Measurements from ENCODE around the gene PLA2G15.
"Not testable (repeated sequence)": the region's sequence is repeated elsewhere in the genome, so short reads cannot be mapped to it uniquely, and the experiment has no call there.

The PLA2G15 gene

GRCh38 chr16:68281368-68282063 is 36.3 kb downstream of the PLA2G15 start:
- DNase-seq: no peak

DNA sequence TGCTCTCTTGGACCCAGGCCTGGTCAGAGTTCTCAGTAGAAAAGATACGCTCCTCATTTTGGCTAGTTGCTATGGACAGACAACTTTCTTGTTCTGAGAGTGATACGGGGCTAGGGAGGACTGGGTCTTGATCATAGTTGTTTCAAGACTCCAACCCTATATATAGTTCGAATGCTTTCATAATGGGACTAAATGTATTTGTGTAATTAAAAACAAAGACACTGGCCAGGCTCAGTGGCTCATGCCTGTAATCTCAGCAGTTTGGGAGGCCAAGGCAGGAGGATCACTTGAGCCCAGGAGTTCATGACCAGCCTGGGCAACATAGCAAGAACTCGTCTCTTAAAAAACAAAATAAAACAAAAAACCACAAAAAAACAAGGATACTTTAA is 36.9 kb downstream of the PLA2G15 start:
- DNase-seq: no peak

- no peak for DNase-seq
Observed at GRCh38 chr16:68283346-68283745, 38.2 kb downstream of the PLA2G15 start.

DNA sequence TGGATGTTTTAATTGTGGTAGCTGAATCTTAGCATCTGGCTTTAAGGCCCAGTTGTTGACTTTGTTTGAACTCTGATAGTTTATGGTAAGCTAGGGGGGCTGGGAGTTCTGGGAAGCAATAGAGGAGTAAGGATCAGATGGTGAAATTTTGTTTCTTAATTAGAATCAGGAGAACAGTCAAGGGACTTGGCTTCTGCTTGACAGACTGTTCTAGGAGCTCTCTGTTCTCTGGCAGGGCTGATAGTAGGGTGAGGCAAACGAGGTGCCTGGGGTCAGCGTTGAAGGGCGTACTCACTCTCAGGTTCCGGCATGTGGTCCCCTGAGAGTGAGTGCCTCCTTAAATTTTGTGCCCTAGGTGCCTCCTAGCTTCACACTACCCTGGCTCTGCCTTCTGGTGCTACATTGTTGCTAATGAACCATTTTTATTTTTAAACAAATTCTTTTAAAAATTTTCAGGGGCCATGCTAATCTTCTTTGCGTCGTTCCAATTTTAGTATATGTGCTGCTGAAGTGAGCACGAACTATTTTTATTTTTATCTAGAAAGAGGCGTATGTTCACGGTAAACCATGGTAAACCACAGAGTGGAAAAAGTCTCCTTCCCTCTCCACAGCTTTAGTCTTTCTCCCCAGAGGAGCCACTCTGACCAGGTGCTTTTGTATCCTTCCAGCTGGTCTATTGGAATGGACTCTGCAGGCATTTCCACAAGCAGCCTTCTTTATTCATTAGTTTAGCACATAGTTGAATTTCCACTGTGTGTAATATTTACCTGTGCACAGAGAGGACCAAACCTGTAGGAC is 38.8 kb downstream of the PLA2G15 start:
- no peak for DNase-seq

- DNase-seq: no peak
Observed at GRCh38 chr16:68284847-68285246, 39.7 kb downstream of the PLA2G15 start.

- DNase-seq: no peak
Observed at GRCh38 chr16:68285683-68286082, 40.5 kb downstream of the PLA2G15 start.

DNA sequence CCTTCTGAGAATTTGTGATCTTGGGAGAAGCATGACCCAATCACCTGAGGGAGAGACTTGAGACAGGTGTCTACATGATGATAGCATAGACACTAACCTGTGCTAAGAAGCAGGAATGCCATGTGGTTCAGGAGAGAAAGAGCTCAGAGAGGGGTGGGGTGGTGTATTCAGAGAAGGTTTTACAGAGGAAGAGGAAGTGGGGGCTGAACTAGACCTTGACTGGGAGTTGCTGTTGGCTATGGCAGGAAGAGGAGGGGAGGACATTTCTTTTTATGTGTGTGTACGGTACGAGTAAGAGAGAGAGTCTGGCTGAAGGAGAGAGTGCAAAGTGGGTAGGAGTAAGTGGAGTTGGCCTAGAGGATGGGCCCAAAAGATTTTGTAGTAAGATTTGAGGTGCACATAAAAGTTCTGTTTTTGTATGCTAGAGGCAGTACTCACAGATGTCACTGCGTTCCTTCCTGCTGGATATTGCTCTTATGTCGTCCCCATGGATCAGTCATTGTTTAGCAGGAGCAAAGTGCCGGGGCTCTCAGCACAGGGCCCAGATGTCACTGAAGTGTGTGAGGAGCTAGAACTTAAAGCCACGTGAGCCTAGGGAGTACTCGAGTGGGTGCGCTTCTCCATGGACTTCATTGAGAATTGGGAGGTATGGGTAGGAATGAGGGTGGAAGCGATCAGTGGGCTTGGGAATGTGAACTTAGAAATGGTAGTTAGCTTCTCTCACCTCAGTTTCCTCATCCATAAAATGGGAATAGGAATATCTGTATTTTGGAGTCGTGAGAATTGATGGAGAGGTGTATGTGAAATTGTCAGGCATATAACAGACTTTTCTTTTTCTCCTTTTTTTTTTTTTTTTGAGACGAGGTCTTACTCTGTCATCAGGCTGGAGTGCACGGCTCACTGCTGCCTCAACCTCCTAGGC is 41.2 kb downstream of the PLA2G15 start:
- no peak for DNase-seq

- DNase-seq: peak; percentile 28
Observed at GRCh38 chr16:68287276-68288251, 42.4 kb downstream of the PLA2G15 start.

DNA sequence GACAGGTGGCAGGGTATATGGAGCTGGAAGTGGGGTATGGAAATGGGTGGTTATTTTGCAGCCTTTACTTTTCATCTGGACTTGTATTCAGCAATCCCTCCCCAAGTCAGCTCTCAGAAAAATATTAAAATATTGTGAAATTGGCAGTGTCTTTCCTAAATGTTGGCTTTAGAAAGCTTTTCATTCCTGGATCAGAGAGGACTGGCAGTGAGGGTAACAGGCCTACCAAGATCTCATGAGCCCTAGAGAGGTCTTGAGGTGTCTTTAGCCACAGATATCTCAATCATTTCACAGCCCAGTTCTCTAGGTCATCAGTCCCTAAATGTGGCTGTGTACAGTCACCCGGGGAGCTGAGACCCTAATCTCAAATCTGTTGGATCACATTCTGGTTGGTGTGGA is 43.1 kb downstream of the PLA2G15 start:
- no peak for DNase-seq

- not testable (repeated sequence) for DNase-seq
Observed at GRCh38 chr16:68288796-68289195, 43.6 kb downstream of the PLA2G15 start.

DNA sequence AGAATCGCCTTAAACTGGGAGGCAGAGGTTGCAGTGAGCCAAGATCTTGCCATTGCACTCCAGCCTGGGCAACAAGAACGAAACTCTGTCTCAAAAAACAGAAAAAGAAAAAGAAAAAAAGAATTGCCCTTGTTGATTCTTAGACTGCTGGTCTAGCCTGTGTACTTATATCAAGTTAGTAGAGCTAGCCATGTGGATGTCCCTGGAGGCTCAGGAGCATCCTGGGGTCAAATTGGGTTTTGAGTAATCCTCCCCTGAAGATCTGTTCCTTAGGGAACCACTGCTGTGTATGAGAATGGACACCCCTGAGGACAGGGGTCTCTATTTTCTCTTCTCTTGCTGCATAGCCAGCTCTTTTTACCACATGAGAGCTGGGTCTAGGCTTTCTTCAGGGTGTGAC is 44.0 kb downstream of the PLA2G15 start:
- DNase-seq: no peak

DNA sequence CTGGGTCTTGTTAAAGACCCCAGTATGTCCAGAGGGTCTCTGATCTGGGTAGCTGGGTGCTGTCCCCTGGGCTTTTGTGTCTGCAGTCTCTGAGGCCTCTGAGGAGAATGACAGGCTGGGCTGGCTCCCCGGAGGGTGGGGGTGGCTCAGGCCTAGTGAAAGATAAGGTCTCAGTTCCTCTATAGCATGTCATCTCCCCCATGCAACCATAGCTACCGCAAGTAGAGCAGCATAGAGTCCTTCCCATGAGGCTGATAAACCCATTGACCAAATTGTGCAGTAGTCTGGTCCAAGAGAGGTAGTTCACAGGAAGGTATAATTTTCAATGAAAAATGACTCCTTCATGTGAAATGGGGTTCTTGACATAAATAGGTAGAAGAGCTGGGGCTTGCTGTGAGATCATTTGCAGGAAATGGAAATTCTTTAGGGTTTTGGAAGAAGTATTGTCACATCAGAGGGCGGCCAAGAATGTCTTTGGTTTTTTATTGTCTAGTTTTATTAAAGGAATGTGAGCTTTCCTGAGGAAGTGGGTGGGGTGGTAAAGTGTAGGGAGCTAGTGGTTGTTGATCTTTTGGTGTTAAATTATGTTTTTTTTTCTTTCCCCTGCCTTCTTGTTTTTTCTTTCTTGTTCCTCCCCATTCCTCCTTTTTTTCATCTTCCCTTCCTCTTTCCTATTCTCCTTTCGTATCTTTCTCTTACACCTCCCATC is 44.6 kb downstream of the PLA2G15 start:
- DNase-seq: no peak

DNA sequence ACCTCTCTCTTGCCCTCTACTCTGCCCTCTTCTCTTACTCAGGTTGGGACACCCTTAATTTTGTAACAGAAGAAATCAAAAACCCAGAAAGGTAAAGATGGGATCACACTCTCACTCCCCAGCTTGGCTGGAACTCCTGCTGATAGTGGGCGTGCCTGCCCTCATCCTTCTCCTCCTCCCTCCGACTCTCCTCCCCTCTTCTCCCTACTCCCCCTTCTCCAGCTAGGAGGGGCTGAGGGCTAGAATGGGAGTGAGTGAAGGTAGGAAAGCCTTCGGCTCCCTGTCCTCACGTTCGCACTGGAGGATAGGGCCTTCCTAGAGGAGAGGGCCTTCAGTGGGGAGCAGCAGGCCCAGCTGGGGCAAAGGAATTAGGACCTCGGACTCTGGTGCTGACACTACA is 45.3 kb downstream of the PLA2G15 start:
- DNase-seq: no peak

DNA sequence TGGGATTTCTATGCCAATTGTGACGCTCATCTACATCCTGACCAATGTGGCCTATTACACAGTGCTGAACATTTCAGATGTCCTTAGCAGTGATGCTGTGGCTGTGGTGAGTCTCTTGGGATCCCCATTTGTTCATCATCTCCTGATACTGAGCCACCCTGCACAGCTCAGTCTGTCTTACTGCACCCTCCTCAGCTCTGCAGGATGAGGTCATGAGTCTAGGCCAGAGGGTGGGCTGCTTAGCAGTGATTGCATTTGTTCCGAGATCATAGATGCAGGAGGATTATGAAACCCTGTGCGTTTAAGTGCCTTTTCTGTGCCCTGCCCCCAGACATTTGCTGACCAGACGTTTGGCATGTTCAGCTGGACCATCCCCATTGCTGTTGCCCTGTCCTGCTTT is 46.1 kb downstream of the PLA2G15 start:
- no peak for DNase-seq

- DNase-seq: no peak
Observed at GRCh38 chr16:68292425-68292824, 47.3 kb downstream of the PLA2G15 start.

DNA sequence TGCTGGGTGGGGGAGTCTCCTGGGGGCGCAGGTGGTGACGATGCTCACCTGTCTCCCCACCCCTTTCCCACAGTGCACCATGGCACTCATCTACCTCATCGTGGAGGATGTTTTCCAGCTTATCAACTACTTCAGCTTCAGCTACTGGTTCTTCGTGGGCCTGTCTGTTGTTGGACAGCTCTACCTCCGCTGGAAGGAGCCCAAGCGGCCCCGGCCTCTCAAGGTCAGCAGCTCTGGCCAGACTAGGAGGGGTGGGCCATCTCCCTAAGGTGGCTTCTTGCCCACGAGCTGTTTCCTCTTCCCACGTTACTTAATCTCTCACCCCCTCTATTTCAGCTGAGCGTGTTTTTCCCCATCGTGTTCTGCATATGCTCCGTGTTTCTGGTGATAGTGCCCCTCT is 51.1 kb downstream of the PLA2G15 start:
- DNase-seq: no peak

- DNase-seq: no peak
Observed at GRCh38 chr16:68296693-68297092, 51.5 kb downstream of the PLA2G15 start.

DNA sequence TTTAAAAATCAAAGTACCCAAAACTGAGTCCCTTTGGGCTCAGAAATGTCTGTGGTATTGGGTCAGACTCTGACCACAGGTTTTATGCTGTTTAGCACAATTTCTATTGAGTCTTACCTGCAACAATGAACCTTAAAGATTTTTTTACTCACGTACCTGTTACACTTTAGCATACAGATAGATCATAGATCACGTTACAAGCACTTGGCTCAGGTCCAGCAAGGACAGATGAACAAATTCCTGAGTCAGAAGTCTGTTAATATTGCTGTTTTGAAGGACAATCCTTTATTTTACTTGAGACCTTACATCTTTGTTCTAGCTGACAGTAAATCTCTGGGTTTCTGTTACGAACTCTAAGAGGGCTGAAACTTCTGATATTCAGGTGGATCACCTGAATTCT is 52.7 kb downstream of the PLA2G15 start:
- no peak for DNase-seq

DNA sequence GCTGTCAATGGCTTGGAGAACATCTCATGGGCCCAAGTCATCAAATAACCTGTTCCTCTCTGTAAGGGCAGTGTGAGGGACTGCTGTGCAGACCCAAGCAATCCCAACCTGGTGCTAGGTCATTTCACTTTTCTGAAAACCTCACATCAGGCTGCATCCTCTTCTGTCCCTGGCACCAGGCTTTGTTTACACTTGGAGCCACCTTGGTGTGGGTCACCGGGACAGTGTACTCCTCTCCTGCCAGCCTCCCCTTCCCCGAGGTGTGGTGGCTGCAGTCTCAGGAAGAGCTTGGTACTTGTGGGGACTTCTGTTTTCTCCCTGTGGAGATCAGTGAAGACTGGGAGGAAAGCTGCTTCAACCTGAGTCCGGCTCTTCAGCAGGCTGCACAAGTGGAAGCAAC is 53.1 kb downstream of the PLA2G15 start:
- no peak for DNase-seq

- no peak for DNase-seq
Observed at GRCh38 chr16:68298907-68299561, 53.9 kb downstream of the PLA2G15 start.

All from effector CD4-positive, alpha-beta T cell (primary cell).